SU-DHL-6 (cell line): ENCODE data around the gene UBL5.
"Not testable (repeated sequence)": the region's sequence is repeated elsewhere in the genome, so short reads cannot be mapped to it uniquely, and the experiment has no call there.

Experiments used
- H2AFZ ChIP-seq: fragments of 200-600 bp; sonication (generic); 2 replicates; pipeline ENCODE4 v1.6.1; 2014; ENCODE audit warnings: low read depth, mild to moderate bottlenecking, moderate library complexity, mixed read lengths, antibody characterized with exemption, low read length; ENCODE audit not compliant: severe bottlenecking
- H3F3A ChIP-seq: fragments of 200-600 bp; shearing (Covaris generic); 2 replicates; pipeline ENCODE4 v1.6.0; 2016; ENCODE audit warnings: antibody characterized with exemption, mild to moderate bottlenecking; ENCODE audit not compliant: insufficient read depth
- H3K27ac ChIP-seq: fragments of 200-600 bp; sonication (generic); 2 replicates; pipeline ENCODE4 v1.5.1; 2016; ENCODE audit warnings: low read depth, mild to moderate bottlenecking, low read length, moderate library complexity, mixed read lengths
- H3K27me3 ChIP-seq: fragments of 200-600 bp; sonication (generic), shearing (Covaris generic); 2 replicates; pipeline ENCODE4 v1.6.0; 2014; ENCODE audit warnings: mild to moderate bottlenecking, low read length
- H3K36me3 ChIP-seq: fragments of 200-600 bp; sonication (generic); 2 replicates; pipeline ENCODE4 v1.6.1; 2014; ENCODE audit warnings: mild to moderate bottlenecking, low read length, mixed read lengths
- H3K4me2 ChIP-seq: fragments of 300-600, 200-600 bp; shearing (Covaris generic), sonication (generic); 2 replicates; pipeline ENCODE4 v1.6.0; 2014; ENCODE audit warnings: low read length, low read depth, mild to moderate bottlenecking; ENCODE audit not compliant: poor library complexity, severe bottlenecking
- H3K4me3 ChIP-seq: fragments of 200-600 bp; sonication (generic); 2 replicates; pipeline ENCODE4 v1.5.1; 2014; ENCODE audit warnings: antibody characterized with exemption, low read length, mild to moderate bottlenecking, mixed read lengths; ENCODE audit not compliant: insufficient read depth, poor library complexity, severe bottlenecking
- H3K79me2 ChIP-seq: fragments of 200-600 bp; sonication (generic); 2 replicates; pipeline ENCODE4 v1.6.1; 2014; ENCODE audit warnings: mild to moderate bottlenecking, low read length, moderate library complexity; ENCODE audit not compliant: insufficient read depth
- H3K9ac ChIP-seq: fragments of 200-600 bp; sonication (generic); 2 replicates; pipeline ENCODE4 v1.7.0; 2014; ENCODE audit warnings: mild to moderate bottlenecking, low read length
- H3K9me2 ChIP-seq: fragments of 200-600 bp; sonication (generic); replicated peaks from 2 replicates; pipeline ENCODE4 v1.6.1; 2014; ENCODE audit warnings: low read length; ENCODE audit not compliant: insufficient read depth
- H3K9me3 ChIP-seq: fragments of 200-600 bp; sonication (generic); 2 replicates; pipeline ENCODE4 v1.6.1; 2014; ENCODE audit warnings: low read length, mixed read lengths; ENCODE audit not compliant: insufficient read depth
- H4K20me1 ChIP-seq: fragments of 200-600 bp; sonication (generic); 2 replicates; pipeline ENCODE4 v1.6.1; 2014; ENCODE audit warnings: low read depth, mild to moderate bottlenecking, antibody characterized with exemption, low read length, moderate library complexity, mixed read lengths
- EZH2phosphoT487 ChIP-seq: fragments of 200-600 bp; sonication (generic), shearing (Covaris generic); conservative IDR thresholded peaks from 2 replicates; pipeline ENCODE4 v1.6.1; 2018; ENCODE audit warnings: mild to moderate bottlenecking, antibody characterized with exemption, low read length, moderate library complexity, mixed read lengths
- TF ChIP-seq, protein P1 (sequence below): fragments of 200-600 bp; sonication (generic); IDR thresholded peaks from one replicate; pipeline ENCODE4 v1.5.1; 2017; ENCODE audit warnings: antibody characterized with exemption, mild to moderate bottlenecking, low read length, moderate library complexity; ENCODE audit not compliant: insufficient read depth, poor library complexity, severe bottlenecking

Gene UBL5

DNA sequence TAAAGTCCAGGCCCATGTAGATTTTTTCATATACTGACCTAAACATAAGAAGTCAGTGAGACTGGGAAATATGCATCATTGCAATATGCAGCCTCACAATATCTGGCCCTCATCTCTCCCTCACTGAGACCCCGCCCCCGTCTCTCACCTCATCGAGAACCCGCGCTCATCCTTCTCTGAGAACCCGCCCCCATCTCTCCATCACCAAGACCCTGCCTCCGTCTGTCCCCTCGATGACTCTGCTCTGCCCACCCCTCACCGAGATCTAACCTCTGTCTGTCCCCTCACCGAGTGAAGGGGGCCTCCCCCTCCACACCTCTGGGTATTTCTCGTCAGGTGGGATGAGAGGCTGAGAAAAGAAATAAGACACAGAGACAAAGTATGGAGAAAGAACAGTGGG lies 38.7 kb upstream of the UBL5 start:
- Histone ChIP-seq H3F3A (peaks cover 9% of the 10 kb centered on the region), H4K20me1 (no peaks in the 10 kb centered on the region), H2AFZ (no peak overlapping the region), H3K9ac (no peak overlapping the region), H3K27ac (no peak overlapping the region), H3K27me3 (no peaks in the 10 kb centered on the region), H3K9me3 (no peaks in the 10 kb centered on the region), H3K79me2 (no peaks in the 10 kb centered on the region), H3K36me3 (no peaks in the 10 kb centered on the region), H3K4me3 (no peak overlapping the region), H3K4me2 (no peak overlapping the region), H3K9me2 (no peaks in the 10 kb centered on the region)
- TF ChIP-seq EZH2phosphoT487 = no peak
- TF ChIP-seq, protein P1, sequence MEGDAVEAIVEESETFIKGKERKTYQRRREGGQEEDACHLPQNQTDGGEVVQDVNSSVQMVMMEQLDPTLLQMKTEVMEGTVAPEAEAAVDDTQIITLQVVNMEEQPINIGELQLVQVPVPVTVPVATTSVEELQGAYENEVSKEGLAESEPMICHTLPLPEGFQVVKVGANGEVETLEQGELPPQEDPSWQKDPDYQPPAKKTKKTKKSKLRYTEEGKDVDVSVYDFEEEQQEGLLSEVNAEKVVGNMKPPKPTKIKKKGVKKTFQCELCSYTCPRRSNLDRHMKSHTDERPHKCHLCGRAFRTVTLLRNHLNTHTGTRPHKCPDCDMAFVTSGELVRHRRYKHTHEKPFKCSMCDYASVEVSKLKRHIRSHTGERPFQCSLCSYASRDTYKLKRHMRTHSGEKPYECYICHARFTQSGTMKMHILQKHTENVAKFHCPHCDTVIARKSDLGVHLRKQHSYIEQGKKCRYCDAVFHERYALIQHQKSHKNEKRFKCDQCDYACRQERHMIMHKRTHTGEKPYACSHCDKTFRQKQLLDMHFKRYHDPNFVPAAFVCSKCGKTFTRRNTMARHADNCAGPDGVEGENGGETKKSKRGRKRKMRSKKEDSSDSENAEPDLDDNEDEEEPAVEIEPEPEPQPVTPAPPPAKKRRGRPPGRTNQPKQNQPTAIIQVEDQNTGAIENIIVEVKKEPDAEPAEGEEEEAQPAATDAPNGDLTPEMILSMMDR = no peak

DNA sequence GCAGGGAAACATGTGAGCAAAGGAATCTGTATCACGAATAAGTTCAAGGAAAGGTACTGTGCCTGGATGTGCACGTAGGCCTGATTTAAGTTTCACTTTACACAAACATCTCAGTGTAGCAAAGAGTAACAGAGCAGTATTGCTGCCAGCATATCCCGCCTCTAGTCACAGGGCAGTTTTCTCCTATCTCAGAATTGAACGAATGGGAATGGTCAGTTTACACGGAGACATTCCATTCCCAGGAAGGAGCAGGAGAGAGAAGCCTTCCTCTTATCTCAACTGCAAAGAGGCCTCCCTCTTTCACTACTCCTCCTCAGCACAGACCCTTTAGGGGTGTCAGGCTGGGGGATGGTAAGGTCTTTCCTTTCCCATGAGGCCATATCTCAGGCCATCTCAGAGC lies 38.1 kb upstream of the UBL5 start:
- H3K79me2 ChIP-seq, H3K27ac ChIP-seq, H4K20me1 ChIP-seq, H3K4me2 ChIP-seq, H2AFZ ChIP-seq, H3K9me3 ChIP-seq, H3K9me2 ChIP-seq, H3F3A ChIP-seq, H3K36me3 ChIP-seq, H3K4me3 ChIP-seq, H3K9ac ChIP-seq, H3K27me3 ChIP-seq: not testable (repeated sequence)

DNA sequence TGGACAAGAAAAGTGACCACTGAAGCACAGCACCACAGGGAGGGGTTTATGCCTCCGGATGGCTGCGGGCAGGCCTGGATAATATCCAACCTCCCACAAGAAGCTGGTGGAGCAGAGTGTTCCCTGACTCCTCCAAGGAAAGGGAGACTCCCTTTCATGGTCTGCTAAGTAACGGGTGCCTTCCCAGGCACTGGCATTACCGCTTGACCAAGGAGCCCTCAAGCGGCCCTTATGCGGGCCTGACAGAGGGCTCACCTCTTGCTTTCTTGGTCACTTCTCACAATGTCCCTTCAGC lies 36.7 kb upstream of the UBL5 start:
- H4K20me1 ChIP-seq, H3K9me3 ChIP-seq, H3K9me2 ChIP-seq, H3K79me2 ChIP-seq, H3K36me3 ChIP-seq, H3K27ac ChIP-seq, H3K27me3 ChIP-seq, H2AFZ ChIP-seq: not testable (repeated sequence)
- peak overlapping the region; percentile 19; the same call in 1 of the 2 replicates for H3K9ac ChIP-seq
- H3K4me2 ChIP-seq = peak overlapping the region; percentile 72
- peaks cover 13% of the 10 kb centered on the region for H3F3A ChIP-seq
- peak overlapping the region; percentile 59 for H3K4me3 ChIP-seq

DNA sequence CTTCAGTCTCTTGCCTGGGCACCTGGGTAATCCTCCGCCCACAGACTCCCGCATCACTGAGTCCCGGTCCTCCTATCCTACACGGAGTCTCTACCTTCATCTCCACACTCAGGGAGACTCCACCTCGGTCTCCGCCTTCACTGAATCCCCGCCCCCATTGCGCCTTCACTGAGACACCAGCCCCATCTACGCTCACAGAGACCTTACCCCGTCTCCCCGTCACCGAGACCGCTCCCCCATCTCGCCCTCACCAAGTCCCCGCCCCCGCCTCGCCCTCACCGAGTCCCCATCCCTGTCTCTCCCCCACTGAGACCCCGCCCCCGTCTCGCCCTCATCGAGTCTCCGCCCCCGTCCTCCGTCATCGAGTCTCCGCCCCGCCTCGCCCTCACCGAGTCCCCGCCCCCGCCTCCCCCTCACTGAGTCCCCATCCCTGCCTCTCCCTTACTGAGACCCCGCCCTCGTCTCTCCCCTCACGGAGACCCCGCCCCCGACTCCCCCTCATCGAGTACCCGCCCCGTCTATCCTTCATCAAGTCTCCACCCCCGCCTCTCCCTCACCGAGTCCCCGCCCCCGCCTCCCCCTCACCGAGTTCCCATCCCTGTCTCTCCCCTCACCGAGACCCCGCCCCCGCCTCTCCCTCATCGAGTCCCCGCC lies 36.0 kb upstream of the UBL5 start:
- Histone ChIP-seq H3K27ac (peak overlapping the region; percentile 68), H3K9ac (peak overlapping the region; percentile 55)

More for the DNA sequence above, 36.0 kb upstream of the UBL5 start:
- Histone ChIP-seq H4K20me1 (no peaks in the 10 kb centered on the region), H2AFZ (peak overlapping the region; percentile 93), H3K79me2 (no peaks in the 10 kb centered on the region), H3K4me2 (peak overlapping the region; percentile 78), H3F3A (peaks cover 13% of the 10 kb centered on the region), H3K9me3 (no peaks in the 10 kb centered on the region), H3K27me3 (no peaks in the 10 kb centered on the region), H3K9me2 (no peaks in the 10 kb centered on the region), H3K36me3 (no peaks in the 10 kb centered on the region), H3K4me3 (peak overlapping the region; percentile 74)
- TF ChIP-seq, protein P1 = no peak
- TF ChIP-seq EZH2phosphoT487 = no peak
